Osteoblast (primary cell): ENCODE data around the gene CPNE1. TPM values are rescaled to one million over a fixed set of nuclear protein-coding genes. Genes with fewer than 3 reads are reported as not detected.

Experiments
- DNase-seq: peaks from one replicate; pipeline ENCODE4 v3.0.0; 2011; ENCODE audit warnings: low spot score, mixed read lengths; ENCODE audit not compliant: insufficient read length; ENCODE audit errors: missing footprints
- H2AFZ ChIP-seq: 2 replicates; pipeline ENCODE4 v1.6.0; 2011; ENCODE audit warnings: mild to moderate bottlenecking, low read length
- H3K27ac ChIP-seq: 2 replicates; pipeline ENCODE4 v1.5.1; 2011; ENCODE audit warnings: mild to moderate bottlenecking, low read depth, low read length, moderate library complexity
- H3K27me3 ChIP-seq: 2 replicates; pipeline ENCODE4 v1.6.0; 2012; ENCODE audit warnings: mild to moderate bottlenecking, control low read depth, inconsistent platforms, low read length, moderate library complexity; ENCODE audit not compliant: insufficient read depth
- H3K36me3 ChIP-seq: 2 replicates; pipeline ENCODE4 v1.5.1; 2011; ENCODE audit warnings: mild to moderate bottlenecking, low read length, control low read depth, moderate library complexity; ENCODE audit not compliant: insufficient read depth
- H3K4me1 ChIP-seq: 2 replicates; pipeline ENCODE4 v1.5.1; 2011; ENCODE audit warnings: mild to moderate bottlenecking, low read length, control low read depth, moderate library complexity; ENCODE audit not compliant: insufficient read depth
- H3K4me2 ChIP-seq: 2 replicates; pipeline ENCODE4 v1.6.0; 2011; ENCODE audit warnings: mild to moderate bottlenecking, low read length; ENCODE audit not compliant: insufficient read depth
- H3K4me3 ChIP-seq: fragments of 200-600 bp; sonication (generic); 3 replicates; pipeline ENCODE4 v1.5.1; 2012; ENCODE audit warnings: mild to moderate bottlenecking, low read length, inconsistent platforms; ENCODE audit not compliant: insufficient read depth
- H3K79me2 ChIP-seq: 2 replicates; pipeline ENCODE4 v1.6.0; 2012; ENCODE audit warnings: mild to moderate bottlenecking, low read length, control low read depth, inconsistent platforms; ENCODE audit not compliant: insufficient read depth
- H3K9me3 ChIP-seq: 2 replicates; pipeline ENCODE4 v1.5.1; 2011; ENCODE audit warnings: low read depth, low read length, control low read depth
- H4K20me1 ChIP-seq: 2 replicates; pipeline ENCODE4 v1.6.0; 2012; ENCODE audit warnings: mild to moderate bottlenecking, low read length, control low read depth; ENCODE audit not compliant: insufficient read depth
- total RNA-seq: library from RNA; depleted of rRNA; stranded (reverse); fragments of >200 nt; gene quantifications from 2 replicates; pipeline ENCODE4 v1.2.3, GENCODE V29; 2012
- TF ChIP-seq, protein P1 (sequence below): IDR thresholded peaks from 2 replicates; pipeline ENCODE4 v1.5.1; 2011; ENCODE audit warnings: mild to moderate bottlenecking, low read depth, low read length, moderate library complexity; ENCODE audit errors: extremely low read depth

CPNE1 gene
- total RNA-seq, 1 donor: 165 TPM

DNA sequence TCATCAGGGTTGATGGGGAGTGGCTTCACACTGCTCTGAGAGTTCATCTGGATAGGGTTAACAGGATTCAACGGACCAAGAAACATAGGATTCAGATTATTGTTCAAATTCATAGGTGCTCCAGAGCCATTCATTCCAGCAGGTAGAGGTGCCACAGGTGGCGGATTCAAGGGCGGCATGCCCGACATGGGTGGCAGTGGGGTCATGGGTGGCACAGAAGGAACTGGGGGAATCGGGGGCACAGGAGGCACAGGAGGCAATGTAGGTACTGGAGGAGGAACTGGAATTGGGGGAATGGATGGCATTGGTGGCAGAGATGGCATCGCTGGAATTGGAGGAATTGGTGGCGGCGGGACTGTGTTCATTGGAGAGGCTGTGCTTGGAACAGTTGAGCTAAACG lies 10.3 kb downstream of the CPNE1 start:
- no peak overlapping the region for H3K27ac ChIP-seq
- peaks cover 87% of the 10 kb centered on the region for H4K20me1 ChIP-seq
- no peaks in the 10 kb centered on the region for H3K9me3 ChIP-seq
- H3K4me3 ChIP-seq: no peak overlapping the region
- H3K27me3 ChIP-seq: no peaks in the 10 kb centered on the region
- no peak overlapping the region for H2AFZ ChIP-seq
- H3K4me1 ChIP-seq: no peaks in the 10 kb centered on the region
- DNase-seq: no peak
- H3K36me3 ChIP-seq: peaks cover 35% of the 10 kb centered on the region
- no peak overlapping the region for H3K4me2 ChIP-seq
- TF ChIP-seq, protein P1, sequence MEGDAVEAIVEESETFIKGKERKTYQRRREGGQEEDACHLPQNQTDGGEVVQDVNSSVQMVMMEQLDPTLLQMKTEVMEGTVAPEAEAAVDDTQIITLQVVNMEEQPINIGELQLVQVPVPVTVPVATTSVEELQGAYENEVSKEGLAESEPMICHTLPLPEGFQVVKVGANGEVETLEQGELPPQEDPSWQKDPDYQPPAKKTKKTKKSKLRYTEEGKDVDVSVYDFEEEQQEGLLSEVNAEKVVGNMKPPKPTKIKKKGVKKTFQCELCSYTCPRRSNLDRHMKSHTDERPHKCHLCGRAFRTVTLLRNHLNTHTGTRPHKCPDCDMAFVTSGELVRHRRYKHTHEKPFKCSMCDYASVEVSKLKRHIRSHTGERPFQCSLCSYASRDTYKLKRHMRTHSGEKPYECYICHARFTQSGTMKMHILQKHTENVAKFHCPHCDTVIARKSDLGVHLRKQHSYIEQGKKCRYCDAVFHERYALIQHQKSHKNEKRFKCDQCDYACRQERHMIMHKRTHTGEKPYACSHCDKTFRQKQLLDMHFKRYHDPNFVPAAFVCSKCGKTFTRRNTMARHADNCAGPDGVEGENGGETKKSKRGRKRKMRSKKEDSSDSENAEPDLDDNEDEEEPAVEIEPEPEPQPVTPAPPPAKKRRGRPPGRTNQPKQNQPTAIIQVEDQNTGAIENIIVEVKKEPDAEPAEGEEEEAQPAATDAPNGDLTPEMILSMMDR: no peak
- H3K79me2 ChIP-seq: peaks cover 99% of the 10 kb centered on the region

DNA sequence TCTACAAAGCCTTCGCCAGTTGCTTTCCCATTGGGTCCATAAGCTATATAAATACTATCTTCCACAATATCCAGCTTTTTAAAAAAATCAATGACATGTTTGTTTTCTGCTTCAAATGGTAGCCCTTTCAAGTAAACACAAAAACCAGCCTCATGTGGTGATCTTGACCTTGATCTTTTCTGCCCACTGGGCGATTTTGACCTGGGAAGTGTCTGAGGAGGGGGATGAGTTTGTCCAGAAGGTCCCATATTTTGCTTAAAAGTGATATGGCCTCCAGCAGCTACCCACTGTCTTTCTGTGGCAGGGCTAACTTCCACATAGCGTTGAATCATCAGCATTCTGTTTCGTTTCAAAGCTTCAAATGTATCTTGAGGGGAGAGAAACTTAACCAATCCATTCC lies 10.8 kb downstream of the CPNE1 start:
- Histone ChIP-seq H3K4me1 (no peaks in the 10 kb centered on the region), H3K4me2 (no peak overlapping the region), H4K20me1 (peaks cover 87% of the 10 kb centered on the region), H2AFZ (no peak overlapping the region), H3K27ac (no peak overlapping the region), H3K9me3 (no peaks in the 10 kb centered on the region), H3K27me3 (no peaks in the 10 kb centered on the region), H3K79me2 (peaks cover 99% of the 10 kb centered on the region), H3K4me3 (no peak overlapping the region), H3K36me3 (peaks cover 35% of the 10 kb centered on the region)
- peak; percentile 21 for DNase-seq
- TF ChIP-seq, protein P1: no peak

DNA sequence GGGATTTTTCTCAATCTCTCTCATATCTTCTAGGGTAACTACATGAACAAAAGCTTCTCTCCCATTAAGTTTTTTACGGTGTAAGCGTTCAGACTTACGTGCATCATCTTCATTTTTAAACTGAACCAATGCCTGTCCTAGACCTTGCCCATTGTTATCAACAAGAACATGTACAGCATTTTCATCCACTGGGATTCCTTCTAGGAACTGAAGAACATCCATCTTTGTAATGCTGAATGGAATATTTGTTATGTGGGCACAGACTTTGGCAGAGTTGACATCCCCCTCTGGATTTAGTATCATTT lies 11.3 kb downstream of the CPNE1 start:
- Histone ChIP-seq H3K9me3 (no peaks in the 10 kb centered on the region), H3K4me3 (no peak overlapping the region), H3K36me3 (peaks cover 35% of the 10 kb centered on the region), H4K20me1 (peaks cover 88% of the 10 kb centered on the region), H2AFZ (no peak overlapping the region), H3K27me3 (no peaks in the 10 kb centered on the region), H3K4me1 (no peaks in the 10 kb centered on the region), H3K27ac (no peak overlapping the region), H3K79me2 (peaks cover 99% of the 10 kb centered on the region), H3K4me2 (no peak overlapping the region)
- no peak for DNase-seq
- TF ChIP-seq, protein P1: no peak

DNA sequence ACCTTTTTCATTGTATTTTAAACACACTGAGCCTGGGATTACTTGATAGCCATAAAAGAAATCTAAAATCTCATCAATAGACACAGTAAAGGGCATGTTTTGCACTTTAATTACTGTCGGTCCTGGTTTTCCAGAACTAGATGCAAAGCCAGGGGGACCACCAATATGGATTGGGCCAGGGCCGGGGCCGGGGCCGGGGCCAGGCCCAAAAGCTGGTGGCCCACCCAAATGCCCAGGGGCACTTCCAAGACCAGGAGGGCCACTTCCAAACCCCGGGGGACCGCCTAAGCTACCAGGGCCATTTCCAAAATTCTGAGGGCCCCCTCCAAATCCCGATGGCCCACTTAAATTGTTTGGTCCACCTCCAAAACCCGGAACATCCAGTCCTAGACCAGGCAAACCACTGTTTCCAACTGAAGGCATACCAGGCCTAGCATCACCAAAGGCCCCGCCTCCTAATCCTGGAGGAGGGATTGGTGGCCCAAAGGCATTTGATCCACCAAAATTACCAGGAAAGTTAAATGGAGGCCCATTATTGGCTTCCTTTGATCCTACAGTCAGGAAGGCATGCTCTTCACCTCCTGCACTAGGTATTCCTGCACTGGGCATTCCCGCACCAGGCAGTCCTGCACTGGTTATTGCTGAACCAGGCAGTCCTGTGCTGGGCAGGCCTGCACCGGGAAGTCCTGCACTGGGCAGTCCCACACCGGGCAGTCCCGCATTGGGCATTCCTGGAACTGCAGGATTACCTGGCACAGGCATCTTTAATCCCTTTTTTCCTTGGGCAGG lies 11.9 kb downstream of the CPNE1 start:
- Histone ChIP-seq H3K79me2 (peaks cover 99% of the 10 kb centered on the region), H4K20me1 (peaks cover 87% of the 10 kb centered on the region), H3K27ac (no peak overlapping the region), H3K36me3 (peaks cover 35% of the 10 kb centered on the region), H3K4me1 (no peaks in the 10 kb centered on the region), H3K27me3 (no peaks in the 10 kb centered on the region), H2AFZ (no peak overlapping the region), H3K4me2 (no peak overlapping the region), H3K4me3 (no peak overlapping the region), H3K9me3 (no peaks in the 10 kb centered on the region)
- no peak for DNase-seq
- TF ChIP-seq, protein P1: no peak
